NCI-H128 (cell line): ENCODE measurements around the gene FBRS.
"Not testable (repeated sequence)": the region's sequence is repeated elsewhere in the genome, so short reads cannot be mapped to it uniquely, and the experiment has no call there.

Experiments
- DNase-seq: peaks from one replicate; lab custom pipeline; 2025; ENCODE audit not compliant: unreplicated experiment; lab: John Stamatoyannopoulos, UW

The FBRS gene

GRCh38 chr16:30664616-30665109 is 6.4 kb downstream of the FBRS start:
- no peak for DNase-seq

- no peak for DNase-seq
These were observed 7.1 kb downstream of the FBRS start for GRCh38 chr16:30665155-30665829.

GRCh38 chr16:30665830-30666190 is 7.6 kb downstream of the FBRS start:
- DNase-seq = no peak

GRCh38 chr16:30666681-30667080 is 8.4 kb downstream of the FBRS start:
- no peak for DNase-seq

- no peak for DNase-seq
These were observed 9.2 kb downstream of the FBRS start for GRCh38 chr16:30667361-30667905.

- DNase-seq = no peak
These were observed 10.2 kb downstream of the FBRS start for GRCh38 chr16:30668393-30668792.

- DNase-seq = no peak
These were observed 11.0 kb downstream of the FBRS start for GRCh38 chr16:30669026-30669902.

GRCh38 chr16:30669903-30670824 is 11.9 kb downstream of the FBRS start:
- DNase-seq = no peak

- DNase-seq = no peak
These were observed 16.9 kb downstream of the FBRS start for GRCh38 chr16:30675143-30675542.

- DNase-seq = no peak
These were observed 19.8 kb downstream of the FBRS start for GRCh38 chr16:30677931-30678585.

- no peak for DNase-seq
These were observed 20.3 kb downstream of the FBRS start for GRCh38 chr16:30678586-30678970.

- no peak for DNase-seq
These were observed 22.1 kb downstream of the FBRS start for GRCh38 chr16:30680326-30680725.

GRCh38 chr16:30688701-30689100 is 30.5 kb downstream of the FBRS start:
- no peak for DNase-seq

GRCh38 chr16:30691907-30692306 is 33.7 kb downstream of the FBRS start:
- no peak for DNase-seq

- DNase-seq = no peak
These were observed 34.3 kb downstream of the FBRS start for GRCh38 chr16:30692396-30693064.

GRCh38 chr16:30694926-30695693 is 36.9 kb downstream of the FBRS start:
- no peak for DNase-seq

GRCh38 chr16:30696646-30697045 is 38.4 kb downstream of the FBRS start:
- DNase-seq = not testable (repeated sequence)

GRCh38 chr16:30697264-30698138 is 39.3 kb downstream of the FBRS start:
- DNase-seq = no peak
